Endothelial cell of hepatic sinusoid (primary cell): Measurements from ENCODE around the gene ALDOA.
"Not testable (repeated sequence)": the region's sequence is repeated elsewhere in the genome, so short reads cannot be mapped to it uniquely, and the experiment has no call there.

Source experiments
- in situ Hi-C: cut with HindIII; loops from 2 replicates; pipeline ENCODE4 v1.10.0; 2017; ENCODE audit warnings: low sequenced_read_pairs

The ALDOA gene

GRCh38 chr16:30040690-30041089, 24.9 kb upstream of the ALDOA start:
- in situ Hi-C loops: not testable (repeated sequence)

- in situ Hi-C loops: no loop called here
Measured at GRCh38 chr16:30041841-30042240, 23.7 kb upstream of the ALDOA start.

- in situ Hi-C loops: no loop called here
Measured at GRCh38 chr16:30046178-30046577, 19.4 kb upstream of the ALDOA start.

- in situ Hi-C loops: no loop called here
Measured at GRCh38 chr16:30046588-30046987, 19.0 kb upstream of the ALDOA start.

- in situ Hi-C loops: loop anchor here (5.0 kb wide), 1 partner anchor 58 kb away; no protein-coding TSS in a partner anchor
Measured at GRCh38 chr16:30049871-30050270, 15.7 kb upstream of the ALDOA start.

GRCh38 chr16:30051518-30051917, 14.0 kb upstream of the ALDOA start:
- in situ Hi-C loops: loop anchor here (5.0 kb wide), 1 partner anchor 59 kb away; no protein-coding TSS in a partner anchor

GRCh38 chr16:30052671-30053372, 12.7 kb upstream of the ALDOA start:
- in situ Hi-C loops: loop anchor here (5.0 kb wide), 1 partner anchor 61 kb away; no protein-coding TSS in a partner anchor

- in situ Hi-C loops: loop anchor here (5.0 kb wide), 1 partner anchor 61 kb away; no protein-coding TSS in a partner anchor
Measured at GRCh38 chr16:30053376-30054015, 12.1 kb upstream of the ALDOA start.

- in situ Hi-C loops: loop anchor here (5.0 kb wide), 1 partner anchor 62 kb away; no protein-coding TSS in a partner anchor
Measured at GRCh38 chr16:30054451-30054850, 11.1 kb upstream of the ALDOA start.

- in situ Hi-C loops: loop anchor here (5.0 kb wide), 1 partner anchor 63 kb away; no protein-coding TSS in a partner anchor
Measured at GRCh38 chr16:30054959-30055553, 10.5 kb upstream of the ALDOA start.

- in situ Hi-C loops: no loop called here
Measured at GRCh38 chr16:30060346-30060745, 5.2 kb upstream of the ALDOA start.

- in situ Hi-C loops: no loop called here
Measured at GRCh38 chr16:30060836-30061554, 4.6 kb upstream of the ALDOA start.

GRCh38 chr16:30063278-30063892, 2.2 kb upstream of the ALDOA start:
- in situ Hi-C loops: no loop called here

- in situ Hi-C loops: no loop called here
Measured at GRCh38 chr16:30063893-30064728, 1.4 kb upstream of the ALDOA start.

GRCh38 chr16:30064729-30065101, 845 bp upstream of the ALDOA start:
- in situ Hi-C loops: no loop called here

GRCh38 chr16:30065943-30066760, 592 bp downstream of the ALDOA start:
- in situ Hi-C loops: no loop called here

- in situ Hi-C loops: no loop called here
Measured at GRCh38 chr16:30066761-30067583, 1.4 kb downstream of the ALDOA start.

GRCh38 chr16:30067584-30067916, 2.0 kb downstream of the ALDOA start:
- in situ Hi-C loops: no loop called here
